Spleen (tissue), 7 donors: ENCODE results near the gene DIRAS1.
A peak's percentile ranks its signal among the peaks of the same experiment; 100 is the strongest.

Source experiments
- CTCF ChIP-seq, 11 experiments: fragments of 200-600 bp in 7 of 11; fragments of 450-650 bp in 4 of 11; sonication (generic) in 4 of 11; IDR thresholded peaks in 8 of 11; conservative IDR thresholded peaks in 3 of 11; 1 replicate in 7 of 11; 2 replicates in 4 of 11; pipeline versions ENCODE4 v1.4.0 to v1.8.0; 2016 to 2021; ENCODE audit warnings: antibody characterized with exemption in 11 of 11, inconsistent platforms in 4 of 11, mild to moderate bottlenecking in 1 of 11
- POLR2A ChIP-seq, 3 donors: fragments of 450-650 bp; IDR thresholded peaks; one replicate each; pipeline ENCODE4 v1.5.1; 2017; ENCODE audit warnings: antibody characterized with exemption in 3 of 3, mild to moderate bottlenecking in 1 of 3
- POLR2AphosphoS5 ChIP-seq, 3 donors: sonication (generic); formaldehyde crosslinking; IDR thresholded peaks; one replicate each; pipeline ENCODE4 v1.5.1; 2017; ENCODE audit warnings: antibody characterized with exemption in 3 of 3
- donor health status: DM: no; HTN: no; CAD: no; lungs with moderate emphysema.
- donor health status: DM: no; HTN: no; CAD: no.
- donor health status: DM: no; HTN: no; CAD: no.

- TF ChIP-seq CTCF (IDR thresholded peaks at IDR 0.05 in 8 of 11, conservative IDR thresholded peaks at IDR 0.05 in 3 of 11) (no peak), POLR2A (IDR thresholded peaks at IDR 0.05) (no peak), POLR2AphosphoS5 (IDR thresholded peaks at IDR 0.05) (peak in 1 of 3 donors; percentile 3)
Observed at GRCh38 chr19:2761309-2761677, 40.1 kb upstream of the DIRAS1 start.
